NB4 (cell line): ENCODE measurements around the gene CYB5A.

Source experiments
- DNase-seq: peaks from one replicate; pipeline ENCODE4 v3.0.0; 2010; ENCODE audit warnings: low read depth
- H3K4me3 ChIP-seq: one replicate; pipeline ENCODE4 v1.5.1; 2011; ENCODE audit warnings: mild to moderate bottlenecking, low read depth, low read length, moderate library complexity
- MYC ChIP-seq: IDR thresholded peaks from 2 replicates; pipeline ENCODE4 v1.6.1; 2011; ENCODE audit warnings: low read depth, low read length
- POLR2A ChIP-seq: IDR thresholded peaks from 2 replicates; pipeline ENCODE4 v1.6.1; 2011; ENCODE audit warnings: mild to moderate bottlenecking; ENCODE audit not compliant: insufficient read length; ENCODE audit errors: extremely low read depth
- TF ChIP-seq, protein P1 (sequence below): IDR thresholded peaks from 2 replicates; pipeline ENCODE4 v1.6.1; 2011; ENCODE audit warnings: low read depth, low read length
- TF ChIP-seq, protein P2 (sequence below): IDR thresholded peaks from one replicate; pipeline ENCODE4 v1.5.1; 2012; ENCODE audit warnings: low read depth, low read length

CYB5A gene

GRCh38 chr18:74248595-74248994, 43.2 kb downstream of the CYB5A start:
- H3K4me3 ChIP-seq = no peak overlapping the region
- TF ChIP-seq MYC (no peak), POLR2A (no peak)
- TF ChIP-seq, protein P1, sequence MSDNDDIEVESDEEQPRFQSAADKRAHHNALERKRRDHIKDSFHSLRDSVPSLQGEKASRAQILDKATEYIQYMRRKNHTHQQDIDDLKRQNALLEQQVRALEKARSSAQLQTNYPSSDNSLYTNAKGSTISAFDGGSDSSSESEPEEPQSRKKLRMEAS = no peak
- TF ChIP-seq, protein P2, sequence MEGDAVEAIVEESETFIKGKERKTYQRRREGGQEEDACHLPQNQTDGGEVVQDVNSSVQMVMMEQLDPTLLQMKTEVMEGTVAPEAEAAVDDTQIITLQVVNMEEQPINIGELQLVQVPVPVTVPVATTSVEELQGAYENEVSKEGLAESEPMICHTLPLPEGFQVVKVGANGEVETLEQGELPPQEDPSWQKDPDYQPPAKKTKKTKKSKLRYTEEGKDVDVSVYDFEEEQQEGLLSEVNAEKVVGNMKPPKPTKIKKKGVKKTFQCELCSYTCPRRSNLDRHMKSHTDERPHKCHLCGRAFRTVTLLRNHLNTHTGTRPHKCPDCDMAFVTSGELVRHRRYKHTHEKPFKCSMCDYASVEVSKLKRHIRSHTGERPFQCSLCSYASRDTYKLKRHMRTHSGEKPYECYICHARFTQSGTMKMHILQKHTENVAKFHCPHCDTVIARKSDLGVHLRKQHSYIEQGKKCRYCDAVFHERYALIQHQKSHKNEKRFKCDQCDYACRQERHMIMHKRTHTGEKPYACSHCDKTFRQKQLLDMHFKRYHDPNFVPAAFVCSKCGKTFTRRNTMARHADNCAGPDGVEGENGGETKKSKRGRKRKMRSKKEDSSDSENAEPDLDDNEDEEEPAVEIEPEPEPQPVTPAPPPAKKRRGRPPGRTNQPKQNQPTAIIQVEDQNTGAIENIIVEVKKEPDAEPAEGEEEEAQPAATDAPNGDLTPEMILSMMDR = no peak
- no peak for DNase-seq

DNA sequence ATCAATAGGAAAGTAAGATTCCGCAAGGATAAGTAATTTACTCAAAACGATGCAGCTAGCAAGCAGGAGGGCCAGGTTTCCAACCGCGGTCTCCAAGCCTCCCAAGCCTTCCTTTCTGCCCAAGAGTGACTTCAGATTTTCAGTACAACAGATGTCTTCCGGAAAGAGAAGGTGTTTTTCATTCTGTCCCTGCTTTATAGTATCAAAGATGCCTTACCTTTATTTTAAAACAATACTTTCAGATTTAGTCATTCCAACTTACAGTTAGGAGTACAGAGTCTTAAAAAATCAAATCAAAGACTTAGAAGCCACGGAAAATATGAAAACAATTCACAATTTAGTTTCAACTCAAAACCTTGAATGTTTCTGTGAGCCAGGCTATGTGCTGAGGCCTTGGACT, 43.6 kb downstream of the CYB5A start:
- no peak for DNase-seq
- TF ChIP-seq MYC (no peak), POLR2A (no peak)
- TF ChIP-seq, protein P1 = no peak
- TF ChIP-seq, protein P2 = no peak
- no peak overlapping the region for H3K4me3 ChIP-seq

GRCh38 chr18:74244554-74244953, 47.2 kb downstream of the CYB5A start:
- H3K4me3 ChIP-seq = no peak overlapping the region
- no peak for DNase-seq
- no peak for TF ChIP-seq MYC
- TF ChIP-seq POLR2A = no peak
- TF ChIP-seq, protein P1 = no peak
- TF ChIP-seq, protein P2 = no peak

DNA sequence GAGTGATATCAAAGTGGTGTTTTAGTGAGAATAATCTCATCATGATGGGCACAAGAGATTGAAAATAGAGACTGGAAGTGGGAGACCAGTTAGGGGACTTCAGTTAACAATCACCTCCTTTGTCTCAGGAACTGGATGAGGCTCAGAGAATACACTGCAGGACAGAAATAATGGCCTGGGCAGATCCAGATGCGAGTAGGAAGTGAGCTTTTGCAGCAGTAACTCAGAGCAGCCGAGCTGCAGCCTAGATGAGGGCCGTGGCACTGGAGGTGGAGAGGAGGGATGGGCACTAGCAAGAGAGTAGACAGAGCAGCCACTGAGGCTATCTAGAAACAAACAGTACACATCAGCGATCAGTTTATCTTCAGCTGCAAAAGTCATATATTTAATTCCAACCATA, 48.6 kb downstream of the CYB5A start:
- H3K4me3 ChIP-seq = no peak overlapping the region
- TF ChIP-seq POLR2A (no peak), MYC (no peak)
- TF ChIP-seq, protein P1 = no peak
- TF ChIP-seq, protein P2 = no peak
- DNase-seq = no peak

GRCh38 chr18:74242438-74243096, 49.2 kb downstream of the CYB5A start:
- peak; percentile 18 for DNase-seq
- TF ChIP-seq, protein P2 = no peak
- no peak for TF ChIP-seq MYC
- TF ChIP-seq, protein P1 = no peak
- TF ChIP-seq POLR2A = no peak
- H3K4me3 ChIP-seq = no peak overlapping the region

DNA sequence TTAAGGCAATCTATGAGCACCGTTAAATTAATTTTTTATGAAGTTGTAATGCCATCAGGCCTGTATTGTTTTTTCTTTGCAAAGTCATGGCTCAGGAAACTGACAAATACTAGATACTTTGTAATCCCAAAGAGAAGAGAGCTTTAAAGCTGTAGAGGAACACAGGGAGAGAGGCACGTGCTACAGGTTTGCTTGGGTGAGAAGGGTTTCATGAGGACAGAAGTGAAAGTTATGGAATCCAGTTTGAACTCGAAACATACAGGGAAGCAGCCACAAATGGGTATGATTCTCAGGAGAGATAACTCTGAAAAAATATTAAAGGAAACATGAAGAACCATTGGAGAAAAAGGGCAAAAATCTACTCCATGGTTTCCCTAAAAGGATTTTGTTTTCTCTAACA, 49.8 kb downstream of the CYB5A start:
- TF ChIP-seq MYC = no peak
- no peak for DNase-seq
- H3K4me3 ChIP-seq = no peak overlapping the region
